Measurements from ENCODE around the gene LAPTM4A.

GRCh38 chr2:20033322-20033721 lies 18.1 kb downstream of the LAPTM4A start:
- no peak for TF ChIP-seq POLR2A (IDR thresholded peaks at IDR 0.05)
- TF ChIP-seq, protein P1, sequence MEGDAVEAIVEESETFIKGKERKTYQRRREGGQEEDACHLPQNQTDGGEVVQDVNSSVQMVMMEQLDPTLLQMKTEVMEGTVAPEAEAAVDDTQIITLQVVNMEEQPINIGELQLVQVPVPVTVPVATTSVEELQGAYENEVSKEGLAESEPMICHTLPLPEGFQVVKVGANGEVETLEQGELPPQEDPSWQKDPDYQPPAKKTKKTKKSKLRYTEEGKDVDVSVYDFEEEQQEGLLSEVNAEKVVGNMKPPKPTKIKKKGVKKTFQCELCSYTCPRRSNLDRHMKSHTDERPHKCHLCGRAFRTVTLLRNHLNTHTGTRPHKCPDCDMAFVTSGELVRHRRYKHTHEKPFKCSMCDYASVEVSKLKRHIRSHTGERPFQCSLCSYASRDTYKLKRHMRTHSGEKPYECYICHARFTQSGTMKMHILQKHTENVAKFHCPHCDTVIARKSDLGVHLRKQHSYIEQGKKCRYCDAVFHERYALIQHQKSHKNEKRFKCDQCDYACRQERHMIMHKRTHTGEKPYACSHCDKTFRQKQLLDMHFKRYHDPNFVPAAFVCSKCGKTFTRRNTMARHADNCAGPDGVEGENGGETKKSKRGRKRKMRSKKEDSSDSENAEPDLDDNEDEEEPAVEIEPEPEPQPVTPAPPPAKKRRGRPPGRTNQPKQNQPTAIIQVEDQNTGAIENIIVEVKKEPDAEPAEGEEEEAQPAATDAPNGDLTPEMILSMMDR (IDR thresholded peaks at IDR 0.05): no peak
